ENCODE data around the gene SLC6A17.

The SLC6A17 gene

DNA sequence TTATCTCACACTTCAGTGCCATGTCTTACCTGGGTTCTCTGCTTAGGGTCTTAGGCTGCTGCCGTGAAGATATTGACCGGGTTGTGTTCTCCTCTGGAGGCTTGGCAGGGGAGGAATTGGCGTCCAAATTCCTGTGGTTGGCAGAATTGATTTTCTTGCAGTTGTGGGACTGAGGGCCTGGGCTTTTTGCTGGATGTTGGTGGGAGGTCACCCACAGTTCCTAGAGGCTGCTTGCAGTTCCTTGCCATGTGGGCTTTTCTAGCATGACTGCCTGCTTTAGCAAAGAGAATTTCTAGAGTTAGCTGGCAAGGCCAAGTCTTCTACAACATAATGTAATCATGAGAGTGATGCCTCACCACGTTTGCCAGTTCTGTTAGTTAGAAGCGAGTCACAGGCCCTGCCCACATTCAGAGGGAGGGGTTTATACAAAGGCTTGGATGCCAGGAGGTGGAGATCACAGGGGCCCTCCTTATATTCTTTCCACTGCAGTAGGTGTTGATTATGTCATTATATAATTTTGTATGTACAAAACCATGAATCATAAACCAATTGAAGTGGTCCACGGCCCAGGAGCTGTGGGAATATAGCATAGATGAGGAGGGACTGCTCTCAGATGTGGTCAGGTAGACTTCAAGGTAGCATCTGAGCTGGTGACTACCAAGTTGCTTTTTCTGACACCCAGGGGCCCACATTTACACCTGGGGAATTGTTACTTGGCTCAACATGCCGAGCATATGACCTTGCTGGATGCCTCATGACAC, 31.5 kb upstream of the SLC6A17 start:
- Histone ChIP-seq H3K27ac (no peak overlapping the region), H3K9me3 (no peaks in the 10 kb centered on the region), H3K36me3 (no peaks in the 10 kb centered on the region), H3K4me3 (ENCODE audit: low read depth in 1 of 2, low read length in 1 of 2) (no peak overlapping the region), H3K4me1 (ENCODE audit: control insufficient read depth in 1 of 2, insufficient read depth in 1 of 2, low read depth in 1 of 2, low read length in 1 of 2) (no peaks in the 10 kb centered on the region), H3K27me3 (peaks cover 68% of the 10 kb centered on the region)
- TF ChIP-seq, protein P1, sequence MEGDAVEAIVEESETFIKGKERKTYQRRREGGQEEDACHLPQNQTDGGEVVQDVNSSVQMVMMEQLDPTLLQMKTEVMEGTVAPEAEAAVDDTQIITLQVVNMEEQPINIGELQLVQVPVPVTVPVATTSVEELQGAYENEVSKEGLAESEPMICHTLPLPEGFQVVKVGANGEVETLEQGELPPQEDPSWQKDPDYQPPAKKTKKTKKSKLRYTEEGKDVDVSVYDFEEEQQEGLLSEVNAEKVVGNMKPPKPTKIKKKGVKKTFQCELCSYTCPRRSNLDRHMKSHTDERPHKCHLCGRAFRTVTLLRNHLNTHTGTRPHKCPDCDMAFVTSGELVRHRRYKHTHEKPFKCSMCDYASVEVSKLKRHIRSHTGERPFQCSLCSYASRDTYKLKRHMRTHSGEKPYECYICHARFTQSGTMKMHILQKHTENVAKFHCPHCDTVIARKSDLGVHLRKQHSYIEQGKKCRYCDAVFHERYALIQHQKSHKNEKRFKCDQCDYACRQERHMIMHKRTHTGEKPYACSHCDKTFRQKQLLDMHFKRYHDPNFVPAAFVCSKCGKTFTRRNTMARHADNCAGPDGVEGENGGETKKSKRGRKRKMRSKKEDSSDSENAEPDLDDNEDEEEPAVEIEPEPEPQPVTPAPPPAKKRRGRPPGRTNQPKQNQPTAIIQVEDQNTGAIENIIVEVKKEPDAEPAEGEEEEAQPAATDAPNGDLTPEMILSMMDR (IDR thresholded peaks at IDR 0.05): no peak

DNA sequence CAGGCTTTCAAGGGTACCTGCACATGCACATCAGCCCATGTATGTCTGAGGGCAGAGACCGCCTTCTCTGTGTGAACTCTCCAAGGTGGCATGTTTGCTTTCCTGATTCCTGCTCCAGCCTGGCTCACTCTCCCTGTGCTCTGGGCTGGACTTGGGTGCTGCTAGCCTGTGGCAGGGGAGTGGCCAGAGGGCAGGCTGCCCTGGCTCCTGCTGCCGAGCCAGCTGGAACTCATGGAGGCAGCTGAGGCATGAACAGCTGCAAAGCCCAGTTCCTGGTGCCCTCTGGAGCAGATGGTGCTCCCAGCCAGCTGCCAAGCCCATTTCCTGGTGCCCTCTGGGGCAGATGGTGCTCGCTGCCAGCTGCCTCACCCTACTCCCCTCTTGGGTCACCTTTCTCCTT, 30.5 kb upstream of the SLC6A17 start:
- Histone ChIP-seq H3K27me3 (peaks cover 64% of the 10 kb centered on the region), H3K27ac (no peak overlapping the region), H3K36me3 (no peaks in the 10 kb centered on the region), H3K4me3 (ENCODE audit: low read depth in 1 of 2, low read length in 1 of 2) (no peak overlapping the region), H3K9me3 (no peaks in the 10 kb centered on the region), H3K4me1 (ENCODE audit: control insufficient read depth in 1 of 2, insufficient read depth in 1 of 2, low read depth in 1 of 2, low read length in 1 of 2) (no peaks in the 10 kb centered on the region)
- TF ChIP-seq, protein P1 (IDR thresholded peaks at IDR 0.05): no peak

DNA sequence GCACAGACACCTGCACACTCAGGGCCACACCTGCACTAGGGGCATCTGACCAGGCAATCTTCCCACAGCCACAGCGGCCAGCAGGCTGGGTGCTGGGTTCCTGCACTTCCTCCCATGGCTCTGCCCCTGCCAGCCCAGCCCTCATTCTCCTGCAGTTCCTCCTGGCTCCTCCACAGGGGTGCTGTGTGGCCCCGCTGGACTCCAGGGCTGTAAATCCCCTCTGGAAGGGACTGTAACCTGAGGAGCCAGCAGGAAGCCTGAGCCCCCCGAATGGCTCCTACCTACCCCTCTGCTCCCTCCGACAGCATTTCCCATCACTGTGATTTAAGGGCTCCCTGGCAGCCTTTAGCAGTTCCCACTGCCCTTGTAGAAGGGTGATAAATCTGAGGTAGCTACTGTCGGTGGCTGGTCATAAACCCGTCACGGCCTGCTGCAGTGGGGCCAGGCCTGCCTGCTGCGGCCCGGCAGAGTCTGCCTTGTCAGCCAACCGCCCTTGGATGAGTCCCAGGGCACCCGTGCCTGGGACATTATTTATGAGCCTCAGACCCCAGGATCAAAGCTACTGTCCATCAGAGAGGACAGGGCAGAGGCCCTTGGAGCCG, 29.2 kb upstream of the SLC6A17 start:
- Histone ChIP-seq H3K4me1 (ENCODE audit: control insufficient read depth in 1 of 2, insufficient read depth in 1 of 2, low read depth in 1 of 2, low read length in 1 of 2) (no peaks in the 10 kb centered on the region), H3K36me3 (no peaks in the 10 kb centered on the region), H3K9me3 (no peaks in the 10 kb centered on the region), H3K27me3 (peaks cover 54% of the 10 kb centered on the region), H3K27ac (no peak overlapping the region), H3K4me3 (ENCODE audit: low read depth in 1 of 2, low read length in 1 of 2) (no peak overlapping the region)
- TF ChIP-seq, protein P1 (IDR thresholded peaks at IDR 0.05): no peak

DNA sequence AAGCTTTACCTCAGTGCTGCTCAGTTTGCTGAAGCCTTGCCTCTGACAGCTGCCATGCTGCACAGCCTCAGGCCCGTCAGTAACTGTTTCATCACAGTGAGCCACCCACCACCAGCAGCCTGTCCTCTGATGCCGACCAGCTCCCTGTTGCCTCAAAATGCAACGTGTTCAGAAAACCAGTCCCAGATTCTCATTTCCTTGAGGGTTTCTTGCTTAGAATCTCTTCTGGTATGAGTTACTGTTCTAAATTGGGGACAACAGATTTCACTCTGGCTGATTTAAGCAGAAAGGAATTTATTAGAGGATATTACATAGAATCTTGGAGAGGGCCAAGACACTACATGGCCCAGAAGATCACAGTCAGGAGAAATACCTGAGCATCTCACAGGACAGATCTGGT, 27.1 kb upstream of the SLC6A17 start:
- Histone ChIP-seq H3K27me3 (peaks cover 71% of the 10 kb centered on the region), H3K4me3 (ENCODE audit: low read depth in 1 of 2, low read length in 1 of 2) (no peak overlapping the region), H3K36me3 (no peaks in the 10 kb centered on the region), H3K4me1 (ENCODE audit: control insufficient read depth in 1 of 2, insufficient read depth in 1 of 2, low read depth in 1 of 2, low read length in 1 of 2) (no peaks in the 10 kb centered on the region), H3K27ac (no peak overlapping the region), H3K9me3 (no peaks in the 10 kb centered on the region)
- TF ChIP-seq, protein P1 (IDR thresholded peaks at IDR 0.05): no peak

DNA sequence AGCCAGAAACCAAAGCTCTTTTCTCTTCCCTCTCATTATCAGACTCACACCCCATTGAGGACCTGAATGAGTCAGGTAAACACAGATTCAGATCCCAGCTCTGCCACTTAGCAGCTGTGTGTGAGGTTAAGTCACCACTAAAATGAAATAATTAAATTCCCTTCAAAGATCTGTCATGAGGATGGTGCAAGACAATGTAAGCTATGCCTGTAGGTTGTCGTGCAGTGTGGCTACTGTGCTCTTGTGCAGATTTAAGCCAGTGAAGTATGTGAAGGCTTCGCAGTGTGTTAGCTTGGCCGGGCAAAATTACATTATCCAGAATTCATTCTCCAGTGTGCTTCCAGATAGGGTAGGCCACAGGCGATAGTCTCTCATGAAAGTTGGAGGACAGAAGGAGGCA, 24.5 kb upstream of the SLC6A17 start:
- H3K27me3 ChIP-seq: peaks cover 80% of the 10 kb centered on the region
- H3K27ac ChIP-seq: no peak overlapping the region
- TF ChIP-seq, protein P1 (IDR thresholded peaks at IDR 0.05): no peak
- H3K4me3 ChIP-seq (ENCODE audit: low read depth in 1 of 2, low read length in 1 of 2): no peak overlapping the region
- H3K4me1 ChIP-seq (ENCODE audit: control insufficient read depth in 1 of 2, insufficient read depth in 1 of 2, low read depth in 1 of 2, low read length in 1 of 2): no peaks in the 10 kb centered on the region
- no peaks in the 10 kb centered on the region for H3K36me3 ChIP-seq
- H3K9me3 ChIP-seq: no peaks in the 10 kb centered on the region
